H1 (cell line): ENCODE measurements around the gene IL19. TPM values are rescaled to one million over a fixed set of nuclear protein-coding genes. Genes with fewer than 3 reads are reported as not detected.

Source experiments
- CTCF ChIA-PET: fragments of 300-600 bp; sonication (Branson Sonifier 250); formaldehyde crosslinking; loops from one replicate; lab custom pipeline; 2021; ENCODE audit not compliant: partially characterized antibody; lab: Charles Lee
- POLR2A ChIA-PET: fragments of 300-600 bp; sonication (Branson Sonifier 250); formaldehyde crosslinking; loops from one replicate; lab custom pipeline; 2021; ENCODE audit warnings: inconsistent platforms; ENCODE audit not compliant: partially characterized antibody; lab: Charles Lee
- DNase-seq, 2 experiments: peaks; one replicate each; pipeline versions ENCODE4 v3.0.0 to v3.0.0-alpha.2; 2010 to 2022; ENCODE audit warnings: low spot score in 2 of 2, low read depth in 1 of 2, mixed read lengths in 1 of 2
- FAIRE-seq: peaks from 2 replicates; lab custom pipeline; 2011; peaks lifted over from hg19 to GRCh38; lab: Jason Lieb, UNC
- H2AFZ ChIP-seq: 2 replicates; pipeline ENCODE4 v1.8.1; 2012; ENCODE audit warnings: low read length, inconsistent platforms
- H2AK5ac ChIP-seq: 2 replicates; pipeline ENCODE4 v1.6.1; 2013; ENCODE audit warnings: low read depth, low read length
- H2BK120ac ChIP-seq: replicated peaks from 2 replicates; pipeline ENCODE3; 2013; ENCODE audit warnings: low read depth, low read length, inconsistent platforms
- H2BK12ac ChIP-seq: 2 replicates; pipeline ENCODE4 v1.6.1; 2013; ENCODE audit warnings: low read depth, low read length
- H2BK15ac ChIP-seq: 2 replicates; pipeline ENCODE4 v1.6.1; 2013; ENCODE audit warnings: low read length
- H2BK20ac ChIP-seq: 2 replicates; pipeline ENCODE4 v1.6.1; 2013; ENCODE audit warnings: low read length
- H2BK5ac ChIP-seq: 2 replicates; pipeline ENCODE4 v1.6.1; 2013; ENCODE audit warnings: low read depth, low read length
- H3K14ac ChIP-seq: 2 replicates; pipeline ENCODE4 v1.6.1; 2013; ENCODE audit warnings: inconsistent platforms; ENCODE audit not compliant: insufficient read length
- H3K18ac ChIP-seq: 2 replicates; pipeline ENCODE4 v1.6.1; 2013; ENCODE audit warnings: low read length; ENCODE audit errors: extremely low read depth
- H3K23ac ChIP-seq: 2 replicates; pipeline ENCODE4 v1.6.1; 2013; ENCODE audit warnings: inconsistent platforms; ENCODE audit not compliant: insufficient read length
- H3K23me2 ChIP-seq: 2 replicates; pipeline ENCODE4 v1.6.1; 2013; ENCODE audit warnings: low read depth, low read length
- H3K27ac ChIP-seq: 2 replicates; pipeline ENCODE4 v1.6.1; 2011; ENCODE audit warnings: low read depth, low read length, inconsistent platforms
- H3K27me3 ChIP-seq, 4 experiments: replicated peaks in 1 of 4; 1 replicate in 1 of 4; 2 replicates in 3 of 4; pipeline versions ENCODE4 v1.6.1 to v1.8.1; 2011 to 2013; ENCODE audit warnings: low read length in 3 of 4, mild to moderate bottlenecking in 3 of 4, inconsistent platforms in 2 of 4, mixed read lengths in 2 of 4, moderate library complexity in 1 of 4; ENCODE audit not compliant: control insufficient read depth in 3 of 4, insufficient read depth in 3 of 4; ENCODE audit errors: extremely low read depth in 1 of 4
- H3K36me3 ChIP-seq, 4 experiments: 2 replicates each; pipeline versions ENCODE4 v1.6.1 to v1.8.1; 2011 to 2013; ENCODE audit warnings: mild to moderate bottlenecking in 4 of 4, low read length in 3 of 4, moderate library complexity in 2 of 4, control low read depth in 1 of 4, inconsistent platforms in 1 of 4; ENCODE audit not compliant: insufficient read depth in 4 of 4, control insufficient read depth in 2 of 4
- H3K4ac ChIP-seq: replicated peaks from 2 replicates; pipeline ENCODE3; 2013; ENCODE audit warnings: low read length, low read depth, mixed read lengths, inconsistent platforms; ENCODE audit not compliant: insufficient read length
- H3K4me1 ChIP-seq, 4 experiments: replicated peaks in 1 of 4; 1 replicate in 1 of 4; 2 replicates in 3 of 4; pipeline versions ENCODE4 v1.6.1 to v1.8.1; 2011 to 2013; ENCODE audit warnings: low read length in 3 of 4, inconsistent platforms in 2 of 4, mixed read lengths in 1 of 4; ENCODE audit not compliant: insufficient read depth in 4 of 4, control insufficient read depth in 3 of 4
- H3K4me2 ChIP-seq, 2 experiments: 2 replicates each; pipeline versions ENCODE4 v1.6.1 to v1.8.1; 2011 to 2013; ENCODE audit warnings: low read depth in 2 of 2, low read length in 2 of 2, control low read depth in 1 of 2, inconsistent platforms in 1 of 2, mild to moderate bottlenecking in 1 of 2; ENCODE audit not compliant: insufficient read depth in 1 of 2
- H3K4me3 ChIP-seq, 4 experiments: fragments of 200-600, 300-600 bp in 1 of 4; sonication (generic), shearing (Covaris generic), sonication (Bioruptor Twin) in 1 of 4; 2 replicates each; pipeline versions ENCODE4 v1.5.1 to v1.8.1; 2011 to 2016; ENCODE audit warnings: low read length in 4 of 4, low read depth in 3 of 4, control low read depth in 2 of 4, inconsistent platforms in 2 of 4, mild to moderate bottlenecking in 2 of 4, mixed read lengths in 1 of 4, moderate library complexity in 1 of 4; ENCODE audit not compliant: insufficient read depth in 2 of 4; ENCODE audit errors: extremely low read depth in 1 of 4
- H3K56ac ChIP-seq: replicated peaks from 2 replicates; pipeline ENCODE3; 2013; ENCODE audit warnings: low read depth, mild to moderate bottlenecking, mixed read lengths, low read length, inconsistent platforms; ENCODE audit not compliant: insufficient read length
- H3K79me1 ChIP-seq: 2 replicates; pipeline ENCODE4 v1.6.1; 2013; ENCODE audit warnings: low read depth, low read length, control low read depth
- H3K79me2 ChIP-seq, 2 experiments: 2 replicates each; pipeline versions ENCODE4 v1.6.1 to v1.8.1; 2012 to 2013; ENCODE audit warnings: low read length in 2 of 2, mild to moderate bottlenecking in 2 of 2, inconsistent platforms in 1 of 2; ENCODE audit not compliant: insufficient read depth in 2 of 2, control insufficient read depth in 1 of 2
- H3K9ac ChIP-seq, 4 experiments: replicated peaks in 1 of 4; 1 replicate in 1 of 4; 2 replicates in 3 of 4; pipeline versions ENCODE4 v1.6.1 to v1.8.1; 2011 to 2013; ENCODE audit warnings: low read depth in 3 of 4, low read length in 3 of 4, control low read depth in 2 of 4, mild to moderate bottlenecking in 2 of 4, moderate library complexity in 2 of 4, inconsistent platforms in 1 of 4; ENCODE audit errors: extremely low read depth in 1 of 4
- H3K9me3 ChIP-seq, 2 experiments: 2 replicates each; pipeline versions ENCODE4 v1.6.1 to v1.8.1; 2012 to 2013; ENCODE audit warnings: mild to moderate bottlenecking in 2 of 2, moderate library complexity in 2 of 2, control low read depth in 1 of 2, inconsistent platforms in 1 of 2, low read depth in 1 of 2, low read length in 1 of 2, mixed read lengths in 1 of 2; ENCODE audit not compliant: insufficient read depth in 2 of 2
- H4K20me1 ChIP-seq, 2 experiments: replicated peaks in 1 of 2; 2 replicates each; pipeline versions ENCODE3 to v1.8.1; 2011 to 2013; ENCODE audit warnings: inconsistent platforms in 2 of 2, low read length in 2 of 2, mild to moderate bottlenecking in 1 of 2; ENCODE audit not compliant: insufficient read depth in 2 of 2, control insufficient read depth in 1 of 2
- H4K5ac ChIP-seq: 2 replicates; pipeline ENCODE4 v1.6.1; 2013; ENCODE audit warnings: low read length, low read depth, mixed read lengths, inconsistent platforms; ENCODE audit not compliant: insufficient read length
- H4K8ac ChIP-seq: 2 replicates; pipeline ENCODE4 v1.8.0; 2013; ENCODE audit warnings: mild to moderate bottlenecking, moderate library complexity, low read length, inconsistent platforms; ENCODE audit not compliant: insufficient read depth; ENCODE audit errors: extremely low read depth
- H4K91ac ChIP-seq: replicated peaks from 2 replicates; pipeline ENCODE3; 2013; ENCODE audit warnings: low read length, mixed read lengths, inconsistent platforms; ENCODE audit not compliant: insufficient read length
- CBX5 ChIP-seq: fragments of 300-800, 300-1000 bp; sonication (generic); IDR thresholded peaks from 2 replicates; pipeline ENCODE4 v1.7.1; 2016; ENCODE audit warnings: antibody characterized with exemption, low read length, low read depth
- CTCF ChIP-seq, 3 experiments: IDR thresholded peaks; 1 replicate in 2 of 3; 2 replicates in 1 of 3; pipeline versions ENCODE4 v1.5.1 to v1.6.1; 2011; ENCODE audit warnings: low read length in 3 of 3, mild to moderate bottlenecking in 3 of 3, inconsistent platforms in 2 of 3, low read depth in 1 of 3, moderate library complexity in 1 of 3; ENCODE audit not compliant: insufficient read depth in 1 of 3; ENCODE audit errors: control extremely low read depth in 1 of 3
- RAD21 ChIP-seq, 2 experiments: IDR thresholded peaks in 1 of 2; conservative IDR thresholded peaks in 1 of 2; 2 replicates each; pipeline ENCODE4 v1.6.1; 2011; ENCODE audit warnings: low read depth in 2 of 2, low read length in 2 of 2, improper control_type of control experiment in 1 of 2, inconsistent platforms in 1 of 2, mild to moderate bottlenecking in 1 of 2, moderate library complexity in 1 of 2
- RXRA ChIP-seq: IDR thresholded peaks from 2 replicates; pipeline ENCODE4 v1.6.1; 2011; ENCODE audit warnings: low read depth, mild to moderate bottlenecking, low read length, moderate library complexity; ENCODE audit not compliant: insufficient read depth
- WGBS, 2 experiments: shearing (Covaris generic) in 1 of 2; methylation state at CpG; one replicate each; pipeline versions ENCODE4 v1.1.6 to v1.1.7; 2013 to 2015; ENCODE audit warnings: low lambda C conversion rate in 2 of 2, mixed read lengths in 2 of 2, inconsistent platforms in 1 of 2, low coverage in 1 of 2, missing lambda C conversion rate in 1 of 2; ENCODE audit not compliant: insufficient replicate concordance in 2 of 2, insufficient coverage in 1 of 2, insufficient read length in 1 of 2; ENCODE audit errors: extremely low coverage in 1 of 2, missing lambda C conversion rate in 1 of 2; 5-methylcytosine and 5-hydroxymethylcytosine counted together
- polyA plus RNA-seq, 7 experiments: library from polyadenylated mRNA; depleted of rRNA in 3 of 7; stranded (reverse) in 5 of 7; unstranded in 2 of 7; fragments of >200 nt in 5 of 7; fragments of 200-250 nt in 2 of 7; gene quantifications; 1 replicate in 5 of 7; 2 replicates in 1 of 7; 4 replicates in 1 of 7; pipeline versions ENCODE4 v1.2.1 to v1.2.3, GENCODE V29; 2011 to 2013; ENCODE audit warnings: missing spikeins in 2 of 7, mixed read lengths in 2 of 7
- total RNA-seq: library from RNA; stranded (reverse); fragmentation: NEBNext Ultra II Directional; extraction: Animal tissue kit (Norgen Biotek cat#: 25700); gene quantifications from 2 replicates; pipeline ENCODE4 v1.2.1, GENCODE V29; 2021

IL19 gene
- total and polyA plus RNA-seq, 2 of the 8 experiments (the other 6 are each of a cell fraction or from before 2014, with no cell fraction given), result not detected

- Histone ChIP-seq H3K23me2 (no peaks in the 10 kb centered on the region), H4K20me1 (peaks cover 12 to 24% of the 10 kb centered on the region in 2 experiments), H2AFZ (no peak overlapping the region), H3K79me2 (peaks cover 0 to 15% of the 10 kb centered on the region in 2 experiments; a peak in 1 of 4 replicates), H2BK120ac (no peak overlapping the region), H2BK12ac (no peak overlapping the region), H4K8ac (no peak overlapping the region), H3K4me3 (no peak overlapping the region), H2AK5ac (no peak overlapping the region), H3K18ac (no peak overlapping the region), H3K9me3 (no peaks in the 10 kb centered on the region), H3K27me3 (no peaks in the 10 kb centered on the region), H3K9ac (no peak overlapping the region), H2BK5ac (no peak overlapping the region), H3K14ac (no peak overlapping the region), H2BK15ac (no peak overlapping the region), H2BK20ac (no peak overlapping the region), H3K79me1 (peaks cover 8% of the 10 kb centered on the region), H3K4ac (no peak overlapping the region), H4K91ac (no peak overlapping the region), H3K23ac (no peak overlapping the region), H3K4me2 (no peak overlapping the region), H3K4me1 (peaks cover 6 to 13% (median 8%) of the 10 kb centered on the region in 4 experiments), H3K56ac (no peak overlapping the region), H3K27ac (no peak overlapping the region), H4K5ac (no peak overlapping the region), H3K36me3 (peaks cover 0 to 5% (median 3%) of the 10 kb centered on the region in 4 experiments; a peak in 4 of 8 replicates)
- ChIA-PET CTCF (interaction anchor here (0.6 to 6.3 kb wide), 59 partner anchors 8 to 778 kb away, joined by 3 to 77 read pairs (median 5); partner anchors contain the start of genes DYRK3, EIF2D, FCMR and IL10), POLR2A (interaction anchor here (1.1 to 1.3 kb wide), 2 partner anchors 37 to 113 kb away, joined by 3 to 4 read pairs; partner anchors contain the start of gene EIF2D)
- DNase-seq, result peak in 1 of 2 experiments; percentile 77
- no peak for FAIRE-seq
- WGBS, 2 experiments, result 69% methylated on average over 9 of the region's 9 CpGs; no CpG with 5 or more reads in 1 of the 2 experiments
- TF ChIP-seq RXRA (no peak), CTCF (IDR thresholded peaks at IDR 0.05; ENCODE audit: control extremely low read depth in 1 of 3, insufficient read depth in 1 of 3, low read depth in 1 of 3, low read length in 3 of 3) (peak; percentile 64 to 85 (median 77)), RAD21 (IDR thresholded peaks at IDR 0.05 in 1 of 2, conservative IDR thresholded peaks at IDR 0.05 in 1 of 2; ENCODE audit: low read depth in 2 of 2, low read length in 2 of 2) (peak; percentile 22 to 46; a peak in 3 of 4 replicates), CBX5 (no peak)
These were observed 45.2 kb upstream of the IL19 start for GRCh38 chr1:206725109-206725963.
